HG03103 (cell line): ENCODE measurements around the gene PIEZO2.

Experiments
- ATAC-seq: cut with Tn5 transposase; IDR thresholded peaks from one replicate; pipeline ENCODE4 v1.9.1; 2021; ENCODE audit warnings: low read depth; ENCODE audit not compliant: unreplicated experiment

The PIEZO2 gene

GRCh38 chr18:10760986-10761385 lies 388.4 kb downstream of the PIEZO2 start:
- no peak for ATAC-seq

GRCh38 chr18:10759241-10759640 lies 390.1 kb downstream of the PIEZO2 start:
- ATAC-seq, result no peak

- ATAC-seq, result no peak
Observed at GRCh38 chr18:10757946-10758345, 391.4 kb downstream of the PIEZO2 start.

- ATAC-seq, result no peak
Observed at GRCh38 chr18:10757349-10757748, 392.0 kb downstream of the PIEZO2 start.

- no peak for ATAC-seq
Observed at GRCh38 chr18:10755855-10756254, 393.5 kb downstream of the PIEZO2 start.

GRCh38 chr18:10754128-10754527 lies 395.2 kb downstream of the PIEZO2 start:
- no peak for ATAC-seq

GRCh38 chr18:10752382-10752781 lies 397.0 kb downstream of the PIEZO2 start:
- no peak for ATAC-seq

GRCh38 chr18:10751653-10752052 lies 397.7 kb downstream of the PIEZO2 start:
- no peak for ATAC-seq

GRCh38 chr18:10750191-10751035 lies 399.0 kb downstream of the PIEZO2 start:
- ATAC-seq, result no peak

- no peak for ATAC-seq
Observed at GRCh38 chr18:10748641-10749040, 400.7 kb downstream of the PIEZO2 start.

- ATAC-seq, result no peak
Observed at GRCh38 chr18:10745971-10746370, 403.4 kb downstream of the PIEZO2 start.

- ATAC-seq, result no peak
Observed at GRCh38 chr18:10745219-10745618, 404.1 kb downstream of the PIEZO2 start.

GRCh38 chr18:10743766-10744165 lies 405.6 kb downstream of the PIEZO2 start:
- no peak for ATAC-seq

- ATAC-seq, result no peak
Observed at GRCh38 chr18:10739152-10739551, 410.2 kb downstream of the PIEZO2 start.

GRCh38 chr18:10736984-10737383 lies 412.4 kb downstream of the PIEZO2 start:
- ATAC-seq, result no peak

- no peak for ATAC-seq
Observed at GRCh38 chr18:10732990-10733389, 416.4 kb downstream of the PIEZO2 start.

- no peak for ATAC-seq
Observed at GRCh38 chr18:10727477-10727876, 421.9 kb downstream of the PIEZO2 start.

- ATAC-seq, result no peak
Observed at GRCh38 chr18:10726198-10727068, 422.9 kb downstream of the PIEZO2 start.

GRCh38 chr18:10724666-10725065 lies 424.7 kb downstream of the PIEZO2 start:
- no peak for ATAC-seq

GRCh38 chr18:10723496-10723895 lies 425.9 kb downstream of the PIEZO2 start:
- no peak for ATAC-seq

- no peak for ATAC-seq
Observed at GRCh38 chr18:10718809-10719208, 430.6 kb downstream of the PIEZO2 start.

- ATAC-seq, result no peak
Observed at GRCh38 chr18:10715791-10716190, 433.6 kb downstream of the PIEZO2 start.
